ENCODE data around the gene FLRT1.
"Not testable (repeated sequence)": the region's sequence is repeated elsewhere in the genome, so short reads cannot be mapped to it uniquely, and the experiment has no call there.

FLRT1 gene

GRCh38 chr11:64026575-64027205 lies 9.0 kb upstream of the FLRT1 start:
- no peak for DNase-seq

- peak; percentile 4 to 17 for DNase-seq
These were observed 7.9 kb upstream of the FLRT1 start for GRCh38 chr11:64027651-64028397.

- no peak for DNase-seq
These were observed 7.2 kb upstream of the FLRT1 start for GRCh38 chr11:64028398-64029115.

- no peak for DNase-seq
These were observed 6.0 kb upstream of the FLRT1 start for GRCh38 chr11:64029773-64030172.

- DNase-seq, result no peak
These were observed 4.7 kb upstream of the FLRT1 start for GRCh38 chr11:64031001-64031400.

GRCh38 chr11:64032050-64032449 lies 3.7 kb upstream of the FLRT1 start:
- DNase-seq, result no peak

- DNase-seq, result no peak
These were observed 1.3 kb upstream of the FLRT1 start for GRCh38 chr11:64034411-64034811.

- DNase-seq, result no peak
These were observed 628 bp upstream of the FLRT1 start for GRCh38 chr11:64035081-64035524.

GRCh38 chr11:64036087-64037026 lies 626 bp downstream of the FLRT1 start:
- DNase-seq, result no peak

- DNase-seq, result no peak
These were observed 1.4 kb downstream of the FLRT1 start for GRCh38 chr11:64037027-64037634.

- no peak for DNase-seq
These were observed 2.8 kb downstream of the FLRT1 start for GRCh38 chr11:64038500-64038899.

- DNase-seq, result no peak
These were observed 3.4 kb downstream of the FLRT1 start for GRCh38 chr11:64039012-64039665.

GRCh38 chr11:64040684-64041322 lies 5.1 kb downstream of the FLRT1 start:
- DNase-seq, result no peak

- no peak for DNase-seq
These were observed 6.1 kb downstream of the FLRT1 start for GRCh38 chr11:64041846-64042245.

GRCh38 chr11:64042301-64042700 lies 6.6 kb downstream of the FLRT1 start:
- no peak for DNase-seq

GRCh38 chr11:64043545-64043944 lies 7.8 kb downstream of the FLRT1 start:
- DNase-seq, result no peak

GRCh38 chr11:64044730-64045393 lies 9.1 kb downstream of the FLRT1 start:
- no peak for DNase-seq

- DNase-seq, result no peak
These were observed 10.0 kb downstream of the FLRT1 start for GRCh38 chr11:64045700-64046099.

- DNase-seq, result not testable (repeated sequence)
These were observed 11.6 kb downstream of the FLRT1 start for GRCh38 chr11:64047373-64047772.

- no peak for DNase-seq
These were observed 12.5 kb downstream of the FLRT1 start for GRCh38 chr11:64048042-64048854.
